HEK293T (cell line): ENCODE measurements around the gene LYSMD2.

Experiments used
- ARNT ChIP-seq: fragments of 450-650 bp; IDR thresholded peaks from 2 replicates; pipeline ENCODE4 v1.6.1; 2017; ENCODE audit warnings: mild to moderate bottlenecking
- BHLHE40 ChIP-seq: fragments of 450-650 bp; IDR thresholded peaks from 2 replicates; pipeline ENCODE4 v1.6.1; 2016; ENCODE audit warnings: mild to moderate bottlenecking, moderate library complexity, borderline replicate concordance
- CTBP1 ChIP-seq: fragments of 450-650 bp; IDR thresholded peaks from 2 replicates; pipeline ENCODE4 v1.6.1; 2016; ENCODE audit warnings: borderline replicate concordance
- FOXA1 ChIP-seq: fragments of 450-650 bp; IDR thresholded peaks from 2 replicates; pipeline ENCODE4 v1.6.1; 2016; ENCODE audit warnings: mild to moderate bottlenecking
- FOXK2 ChIP-seq: fragments of 450-650 bp; IDR thresholded peaks from 2 replicates; pipeline ENCODE4 v1.6.1; 2016; ENCODE audit warnings: mild to moderate bottlenecking
- FOXM1 ChIP-seq: fragments of 450-650 bp; IDR thresholded peaks from 2 replicates; pipeline ENCODE4 v1.6.1; 2017; ENCODE audit warnings: mild to moderate bottlenecking, borderline replicate concordance
- HDGF ChIP-seq: fragments of 450-650 bp; IDR thresholded peaks from 2 replicates; pipeline ENCODE4 v1.6.1; 2017; ENCODE audit warnings: antibody characterized with exemption, borderline replicate concordance
- L3MBTL2 ChIP-seq: fragments of 450-650 bp; conservative IDR thresholded peaks from 2 replicates; pipeline ENCODE4 v1.6.1; 2016; ENCODE audit warnings: mild to moderate bottlenecking
- NFRKB ChIP-seq: fragments of 450-650 bp; IDR thresholded peaks from 2 replicates; pipeline ENCODE4 v1.6.1; 2016; ENCODE audit warnings: mild to moderate bottlenecking, moderate library complexity
- PKNOX1 ChIP-seq: fragments of 450-650 bp; IDR thresholded peaks from 2 replicates; pipeline ENCODE4 v1.6.1; 2016
- SUZ12 ChIP-seq: fragments of 450-650 bp; IDR thresholded peaks from 2 replicates; pipeline ENCODE4 v1.6.1; 2016; ENCODE audit warnings: mild to moderate bottlenecking
- TARDBP ChIP-seq: fragments of 450-650 bp; IDR thresholded peaks from 2 replicates; pipeline ENCODE4 v1.6.1; 2016
- ZNF384 ChIP-seq: fragments of 450-650 bp; IDR thresholded peaks from 2 replicates; pipeline ENCODE4 v1.6.1; 2016

GRCh38 chr15:51736751-51737521, 519 bp downstream of the LYSMD2 start:
- no peak for TF ChIP-seq CTBP1
- TF ChIP-seq BHLHE40, result no peak
- no peak for TF ChIP-seq FOXM1
- no peak for TF ChIP-seq SUZ12
- TF ChIP-seq TARDBP, result no peak
- no peak for TF ChIP-seq NFRKB
- TF ChIP-seq ARNT, result no peak
- TF ChIP-seq PKNOX1, result no peak
- TF ChIP-seq FOXA1, result no peak
- TF ChIP-seq L3MBTL2, result no peak
- no peak for TF ChIP-seq HDGF
- no peak for TF ChIP-seq ZNF384
- TF ChIP-seq FOXK2, result no peak
